Spleen (tissue), 7 donors: ENCODE results near the gene USP7.

Experiments used
- POLR2A ChIP-seq, 3 donors: fragments of 450-650 bp; IDR thresholded peaks; one replicate each; pipeline ENCODE4 v1.5.1; 2017; ENCODE audit warnings: antibody characterized with exemption in 3 of 3, mild to moderate bottlenecking in 1 of 3
- TF ChIP-seq, protein P1 (sequence below), 11 experiments: fragments of 200-600 bp in 7 of 11; fragments of 450-650 bp in 4 of 11; sonication (generic) in 4 of 11; IDR thresholded peaks in 8 of 11; conservative IDR thresholded peaks in 3 of 11; 1 replicate in 7 of 11; 2 replicates in 4 of 11; pipeline versions ENCODE4 v1.4.0 to v1.8.0; 2016 to 2021; ENCODE audit warnings: antibody characterized with exemption in 11 of 11, inconsistent platforms in 4 of 11, mild to moderate bottlenecking in 1 of 11
- donor health status: DM: no; HTN: no; CAD: no; lungs with moderate emphysema.
- donor health status: DM: no; HTN: no; CAD: no.
- donor health status: DM: no; HTN: no; CAD: no.

DNA sequence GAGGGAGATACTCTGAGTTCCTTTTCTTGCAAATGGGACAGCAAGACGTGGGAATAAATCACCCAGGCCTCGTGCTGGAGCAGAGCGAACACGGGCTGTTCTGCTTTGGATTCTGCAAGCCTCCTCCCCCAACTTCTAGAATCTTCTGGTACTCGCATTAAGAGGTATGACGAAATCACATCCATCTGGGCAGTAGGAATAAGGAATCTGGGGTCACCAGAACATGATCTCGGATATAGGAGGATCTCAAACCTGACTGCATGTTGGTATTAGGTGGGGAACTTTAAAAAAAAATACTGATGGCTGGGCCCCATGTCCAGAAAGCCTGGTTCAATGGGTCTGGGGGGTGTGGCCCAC, 49.8 kb upstream of the USP7 start:
- TF ChIP-seq, protein P1, sequence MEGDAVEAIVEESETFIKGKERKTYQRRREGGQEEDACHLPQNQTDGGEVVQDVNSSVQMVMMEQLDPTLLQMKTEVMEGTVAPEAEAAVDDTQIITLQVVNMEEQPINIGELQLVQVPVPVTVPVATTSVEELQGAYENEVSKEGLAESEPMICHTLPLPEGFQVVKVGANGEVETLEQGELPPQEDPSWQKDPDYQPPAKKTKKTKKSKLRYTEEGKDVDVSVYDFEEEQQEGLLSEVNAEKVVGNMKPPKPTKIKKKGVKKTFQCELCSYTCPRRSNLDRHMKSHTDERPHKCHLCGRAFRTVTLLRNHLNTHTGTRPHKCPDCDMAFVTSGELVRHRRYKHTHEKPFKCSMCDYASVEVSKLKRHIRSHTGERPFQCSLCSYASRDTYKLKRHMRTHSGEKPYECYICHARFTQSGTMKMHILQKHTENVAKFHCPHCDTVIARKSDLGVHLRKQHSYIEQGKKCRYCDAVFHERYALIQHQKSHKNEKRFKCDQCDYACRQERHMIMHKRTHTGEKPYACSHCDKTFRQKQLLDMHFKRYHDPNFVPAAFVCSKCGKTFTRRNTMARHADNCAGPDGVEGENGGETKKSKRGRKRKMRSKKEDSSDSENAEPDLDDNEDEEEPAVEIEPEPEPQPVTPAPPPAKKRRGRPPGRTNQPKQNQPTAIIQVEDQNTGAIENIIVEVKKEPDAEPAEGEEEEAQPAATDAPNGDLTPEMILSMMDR (IDR thresholded peaks at IDR 0.05 in 8 of 11, conservative IDR thresholded peaks at IDR 0.05 in 3 of 11): no peak
- TF ChIP-seq POLR2A (IDR thresholded peaks at IDR 0.05): no peak
